HepG2 (cell line): ENCODE measurements around the gene CKS1B. TPM values are rescaled to one million over a fixed set of nuclear protein-coding genes. Genes with fewer than 3 reads are reported as not detected.

Experiments
- ATAC-seq: fragments of 200-7000 bp; cut with Tn5 transposase; 3 replicates; pipeline ENCODE4 v1.9.1; 2020; ENCODE audit warnings: mild to moderate bottlenecking, moderate library complexity
- BruUV-seq: library from RNA; stranded (reverse); fragments of 400-500 nt; replicated peaks from 2 replicates; lab custom pipeline; 2021; lab: Mats Ljungman, UMichigan
- CTCF ChIA-PET: fragments of 300-600 bp; formaldehyde crosslinking; extraction: SDS; loops from one replicate; lab custom pipeline; 2021; ENCODE audit warnings: low total read pairs, inconsistent platforms, low intra/inter-chr PET ratio; lab: Yijun Ruan, JAX
- POLR2A ChIA-PET: fragments of 350-600 bp; sonication (Branson Sonifier 250); formaldehyde crosslinking; loops from one replicate; lab custom pipeline; 2020; ENCODE audit warnings: antibody characterized with exemption, inconsistent platforms; lab: Yijun Ruan, JAX
- DNase-seq: peaks from one replicate; pipeline ENCODE4 v3.0.0-alpha.2; 2015; ENCODE audit warnings: low spot score
- FAIRE-seq: peaks from 3 replicates; lab custom pipeline; 2011; peaks lifted over from hg19 to GRCh38; lab: Jason Lieb, UNC
- H2AFZ ChIP-seq: one replicate; pipeline ENCODE4 v1.6.1; 2011; ENCODE audit warnings: low read length, inconsistent platforms
- H3K27ac ChIP-seq: fragments of 300-600 bp; 3 replicates; pipeline ENCODE4 v1.8.0; 2011; ENCODE audit warnings: mixed run types, mild to moderate bottlenecking, mixed read lengths, low read length, inconsistent platforms; ENCODE audit not compliant: insufficient read depth; ENCODE audit errors: extremely low read length
- H3K27me3 ChIP-seq, 2 experiments: fragments of 200-600 bp in 1 of 2; 2 replicates in 1 of 2; 3 replicates in 1 of 2; pipeline versions ENCODE4 v1.6.0 to v1.8.0; 2011; ENCODE audit warnings: low read length in 2 of 2, mild to moderate bottlenecking in 2 of 2, moderate library complexity in 2 of 2, inconsistent platforms in 1 of 2; ENCODE audit not compliant: insufficient read depth in 2 of 2, control insufficient read depth in 1 of 2
- H3K36me3 ChIP-seq, 2 experiments: fragments of 200-600 bp in 1 of 2; replicated peaks in 1 of 2; 2 replicates in 1 of 2; 3 replicates in 1 of 2; pipeline versions ENCODE4 v1.5.1 to v1.8.0; 2011; ENCODE audit warnings: low read length in 2 of 2, inconsistent platforms in 1 of 2; ENCODE audit not compliant: insufficient read depth in 2 of 2, control insufficient read depth in 1 of 2
- H3K4me1 ChIP-seq: 2 replicates; pipeline ENCODE4 v1.5.1; 2012; ENCODE audit warnings: low read length, inconsistent platforms; ENCODE audit not compliant: insufficient read depth
- H3K4me2 ChIP-seq: 2 replicates; pipeline ENCODE4 v1.6.0; 2011; ENCODE audit warnings: low read depth, low read length, inconsistent platforms
- H3K4me3 ChIP-seq, 3 experiments: fragments of 200-600 bp in 1 of 3; sonication (generic), shearing (Covaris generic) in 1 of 3; replicated peaks in 1 of 3; 2 replicates each; pipeline ENCODE4 v1.5.1; 2011 to 2016; ENCODE audit warnings: low read length in 3 of 3, inconsistent platforms in 2 of 3, low read depth in 2 of 3, mild to moderate bottlenecking in 2 of 3, control low read depth in 1 of 3, mixed read lengths in 1 of 3; ENCODE audit not compliant: insufficient read depth in 1 of 3
- H3K79me2 ChIP-seq: one replicate; pipeline ENCODE4 v1.6.1; 2011; ENCODE audit warnings: low read length, inconsistent platforms; ENCODE audit not compliant: insufficient read depth
- H3K9ac ChIP-seq: 2 replicates; pipeline ENCODE4 v1.6.0; 2011; ENCODE audit warnings: mild to moderate bottlenecking, low read depth, low read length, inconsistent platforms; ENCODE audit not compliant: insufficient read depth
- H3K9me3 ChIP-seq: 2 replicates; pipeline ENCODE4 v1.5.1; 2012; ENCODE audit warnings: mild to moderate bottlenecking, low read length
- H4K20me1 ChIP-seq: 2 replicates; pipeline ENCODE4 v1.6.0; 2011; ENCODE audit warnings: inconsistent platforms, mild to moderate bottlenecking, low read length, moderate library complexity; ENCODE audit not compliant: insufficient read depth
- AKAP8 ChIP-seq: sonication (generic); formaldehyde crosslinking; IDR thresholded peaks from 2 replicates; pipeline ENCODE4 v1.5.1; 2020; ENCODE audit warnings: mild to moderate bottlenecking, missing genetic modification reagents
- NR2C2 ChIP-seq: sonication (generic); formaldehyde crosslinking; IDR thresholded peaks from 2 replicates; pipeline ENCODE4 v1.4.0; 2020; ENCODE audit warnings: missing genetic modification reagents, mild to moderate bottlenecking, moderate library complexity, borderline replicate concordance
- PRDM4 ChIP-seq: sonication (generic); formaldehyde crosslinking; IDR thresholded peaks from 2 replicates; pipeline ENCODE4 v1.9.0; 2021; ENCODE audit warnings: missing genetic modification reagents, borderline replicate concordance
- RARG ChIP-seq: sonication (generic); formaldehyde crosslinking; IDR thresholded peaks from 2 replicates; pipeline ENCODE4 v1.4.0; 2020; ENCODE audit warnings: low read depth, mild to moderate bottlenecking, missing genetic modification reagents
- WGBS: methylation state at CpG from one replicate; pipeline ENCODE4 v1.1.6; 2017; ENCODE audit warnings: low lambda C conversion rate; 5-methylcytosine and 5-hydroxymethylcytosine counted together
- in situ Hi-C: cut with HindIII; loops from 2 replicates; pipeline ENCODE4 v1.10.0; 2017; ENCODE audit warnings: low pct_unique_long_range_greater_than_20kb; ENCODE audit not compliant: extremely low pct_ligation_motif_present
- intact Hi-C: fragments of 100-400 bp; cut with micrococcal nuclease; formaldehyde crosslinking; loops from one replicate; pipeline ENCODE4 v1.10.0; 2022; ENCODE audit not compliant: unreplicated experiment
- polyA plus RNA-seq, 8 experiments: library from polyadenylated mRNA; depleted of rRNA in 3 of 8; stranded (reverse) in 7 of 8; unstranded in 1 of 8; fragments of >200 nt; fragmentation: Illumina TruSeq in 4 of 8; extraction: Trizol in 4 of 8; gene quantifications; 2 replicates each; pipeline versions ENCODE4 v1.2.1 to v1.2.3, GENCODE V29; 2011 to 2016; ENCODE audit warnings: low read depth in 4 of 8, missing spikeins in 1 of 8, mixed read lengths in 1 of 8; ENCODE audit not compliant: insufficient read depth in 1 of 8
- total RNA-seq, 5 experiments: library from RNA; depleted of rRNA; stranded (reverse); fragments of >200 nt; fragmentation: Illumina TruSeq; extraction: Trizol; gene quantifications; 2 replicates each; pipeline ENCODE4 v1.2.3, GENCODE V29; 2016; ENCODE audit warnings: low read depth in 1 of 5

Gene CKS1B
- total and polyA plus RNA-seq, 2 of the 13 experiments (the other 11 are each of a cell fraction or from before 2014, with no cell fraction given) = 217 to 222 TPM

GRCh38 chr1:154994269-154994587 lies 19.7 kb downstream of the CKS1B start:
- no peaks in the 10 kb centered on the region for H3K79me2 ChIP-seq
- WGBS = 73% methylated on average over 1 of the region's 1 CpG
- BruUV-seq = no TSS peak

GRCh38 chr1:154994591-154994990 lies 20.1 kb downstream of the CKS1B start:
- no peak for FAIRE-seq
- ChIA-PET CTCF (no interaction called here), POLR2A (interaction anchor here (0.9 to 4.2 kb wide), 6 partner anchors 11 to 90 kb away, joined by 3 to 34 read pairs (median 6); partner anchors contain the start of genes FLAD1, PBXIP1, PYGO2 and SHC1)
- peaks cover 2% of the 10 kb centered on the region in 2 experiments; a peak in 1 of 5 replicates for H3K36me3 ChIP-seq
- no peak for ATAC-seq
- H3K9me3 ChIP-seq = no peaks in the 10 kb centered on the region
- H3K4me1 ChIP-seq = peaks cover 14% of the 10 kb centered on the region
- H3K4me3 ChIP-seq = no peak overlapping the region
- H4K20me1 ChIP-seq = no peaks in the 10 kb centered on the region
- no peak for TF ChIP-seq NR2C2 (CRISPR knock-in tag)
- TF ChIP-seq AKAP8 = peak; percentile 51; the same call in 1 of the 2 replicates
- no peak overlapping the region for H3K27ac ChIP-seq
- BruUV-seq = no TSS peak
- no peak overlapping the region for H2AFZ ChIP-seq
- H3K4me2 ChIP-seq = no peak overlapping the region
- H3K27me3 ChIP-seq = no peaks in the 10 kb centered on the region
- no peaks in the 10 kb centered on the region for H3K79me2 ChIP-seq
- no peak overlapping the region for H3K9ac ChIP-seq
- no peak for DNase-seq
- WGBS = 80% methylated on average over 3 of the region's 3 CpGs
- in situ Hi-C loops = no loop called here
- intact Hi-C loops = no loop called here

More at GRCh38 chr1:154994269-154994587, 19.7 kb downstream of the CKS1B start:
- no peak overlapping the region for H3K27ac ChIP-seq
- DNase-seq (no peak), FAIRE-seq (no peak)
- in situ Hi-C loops = no loop called here
- intact Hi-C loops = no loop called here
- no peaks in the 10 kb centered on the region for H4K20me1 ChIP-seq
- CTCF ChIA-PET = no interaction called here
- TF ChIP-seq RARG (CRISPR knock-in tag) (no peak), PRDM4 (CRISPR knock-in tag) (no peak), AKAP8 (peak; percentile 63; the same call in 1 of the 2 replicates)
- TF ChIP-seq, all 625 proteins: peak for 1
- no peak overlapping the region for H2AFZ ChIP-seq
- peaks cover 2 to 5% of the 10 kb centered on the region in 2 experiments; a peak in 2 of 5 replicates for H3K36me3 ChIP-seq
- peaks cover 14% of the 10 kb centered on the region for H3K4me1 ChIP-seq
- no peaks in the 10 kb centered on the region for H3K27me3 ChIP-seq
- no peaks in the 10 kb centered on the region for H3K9me3 ChIP-seq
- no peak overlapping the region for H3K4me3 ChIP-seq
- POLR2A ChIA-PET = interaction anchor here (0.9 to 4.2 kb wide), 6 partner anchors 10 to 91 kb away, joined by 3 to 34 read pairs (median 6); partner anchors contain the start of genes FLAD1, PBXIP1, PYGO2 and SHC1
- ATAC-seq = no peak
- H3K9ac ChIP-seq = no peak overlapping the region
- no peak overlapping the region for H3K4me2 ChIP-seq
